ENCODE measurements around the gene ASPSCR1.

Gene ASPSCR1

DNA sequence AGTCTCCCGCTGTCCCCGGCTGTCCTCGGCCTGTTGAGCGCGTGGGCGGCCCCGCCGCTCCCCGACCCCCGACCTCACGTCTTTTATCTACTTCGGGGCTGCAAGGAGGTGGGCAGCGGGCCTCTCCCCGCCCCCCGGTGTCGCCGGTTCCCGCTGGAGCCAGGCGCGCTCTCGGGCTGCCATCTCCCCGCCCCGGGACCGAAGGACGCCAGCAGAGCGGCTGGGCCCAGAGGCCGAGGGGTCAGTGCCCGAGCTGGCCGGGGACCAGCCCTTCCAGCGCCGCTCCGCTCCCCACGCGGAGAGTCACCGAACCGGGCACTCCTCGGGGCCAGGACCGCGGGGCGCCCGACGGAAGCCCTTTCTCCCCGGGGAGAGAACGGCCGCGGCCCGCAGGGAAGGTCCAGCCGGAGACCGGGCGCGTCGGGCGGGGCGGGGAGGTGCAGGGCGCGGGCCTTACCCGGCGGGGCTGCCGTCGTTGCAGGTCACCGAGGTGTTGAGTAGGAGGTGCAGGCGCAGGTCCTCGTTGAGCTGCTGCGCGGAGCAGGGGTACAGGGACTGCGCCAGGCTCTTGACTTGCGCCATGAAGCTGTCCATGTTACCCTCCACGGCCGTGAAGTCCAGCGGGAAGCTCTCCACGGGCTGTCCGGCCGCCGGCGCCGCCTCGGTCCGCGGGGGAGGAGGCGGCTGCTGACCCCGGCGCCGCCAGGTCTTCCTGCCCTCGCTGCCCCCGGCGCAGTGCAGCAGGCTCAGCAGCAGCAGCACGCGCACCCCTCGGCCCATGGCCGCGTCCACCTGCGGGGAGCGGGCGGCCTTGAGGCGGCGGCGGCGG, 17.1 kb upstream of the ASPSCR1 start:
- in situ Hi-C loops (cut with MboI; ENCODE audit: low sequenced_read_pairs): no loop called here

DNA sequence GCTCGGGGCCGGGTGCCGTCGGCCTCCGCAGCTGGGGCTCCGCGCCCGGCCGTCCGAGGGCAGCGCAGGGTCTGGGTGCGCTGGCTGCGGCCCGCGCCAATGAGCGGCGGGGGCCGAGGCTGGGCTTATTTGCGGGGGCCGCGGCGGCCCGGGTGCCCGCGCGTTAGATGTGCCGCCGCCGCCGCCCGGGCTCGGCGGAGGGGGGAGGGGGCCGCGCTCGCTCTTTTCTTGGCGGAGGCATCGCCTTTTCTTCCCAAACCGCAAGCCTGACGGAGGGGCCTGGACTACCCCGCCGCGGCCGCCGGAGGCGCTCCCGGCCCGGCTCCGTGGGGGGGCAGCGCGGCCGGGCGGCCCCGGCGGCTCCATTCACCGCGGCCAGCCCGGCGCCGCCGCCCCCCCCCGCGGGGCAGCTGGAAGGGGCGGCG, 16.3 kb upstream of the ASPSCR1 start, which contains the start of gene NOTUM:
Gene NOTUM (minus strand): TSS at position 101 of the 425 bp plus-strand sequence. CDS start 278 bp downstream, outside the sequence.
- in situ Hi-C loops (cut with MboI; ENCODE audit: low sequenced_read_pairs): no loop called here

DNA sequence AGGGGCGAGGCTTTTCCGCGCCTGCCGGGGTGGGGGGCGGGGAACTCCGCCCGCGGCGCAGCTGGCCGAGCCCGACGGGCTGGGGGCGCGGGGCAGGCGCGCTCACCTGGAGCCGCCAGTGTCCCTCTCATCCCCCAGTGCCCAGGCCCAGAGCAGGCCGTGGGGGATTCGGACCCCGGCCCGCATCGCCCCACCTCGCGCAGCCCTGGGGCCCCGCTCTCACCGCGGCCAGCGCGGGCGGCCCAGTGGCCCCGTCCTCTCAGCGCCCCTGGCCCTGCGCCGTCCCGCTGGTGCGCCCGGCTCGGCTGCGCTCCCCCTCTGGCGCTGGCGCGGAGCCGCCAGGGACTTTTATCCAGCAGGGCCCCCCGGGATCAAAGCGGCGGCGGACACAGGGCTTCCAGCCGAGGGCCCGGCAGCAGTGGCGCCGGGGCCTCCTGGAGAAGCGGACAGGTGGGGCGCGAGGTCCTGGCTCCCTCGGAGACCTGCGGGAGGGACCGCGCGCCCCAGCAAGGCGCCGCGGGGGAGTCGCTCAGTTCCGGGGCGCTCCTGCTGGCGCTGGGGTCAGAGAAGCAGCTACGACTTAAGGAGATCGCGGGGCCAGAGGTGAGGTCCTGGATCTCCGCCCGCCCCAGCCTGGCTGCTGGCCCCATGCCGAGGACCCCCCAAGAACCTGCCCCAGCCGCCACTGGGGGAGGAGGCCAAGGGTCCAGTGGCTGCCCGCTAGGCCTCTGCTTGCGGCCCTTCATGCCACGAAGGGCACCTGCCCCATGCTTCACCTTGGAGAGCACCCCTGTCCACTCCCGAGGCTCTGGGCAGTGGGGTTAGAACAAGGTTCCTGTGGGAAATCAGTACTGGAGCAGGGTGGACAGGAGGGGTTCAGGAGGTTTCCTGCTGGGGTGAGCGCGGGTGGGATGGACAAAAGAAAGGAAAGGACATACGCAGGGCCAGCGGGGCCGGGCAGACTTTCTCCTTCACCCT, 15.6 kb upstream of the ASPSCR1 start:
- in situ Hi-C loops (cut with MboI; ENCODE audit: low sequenced_read_pairs): no loop called here

DNA sequence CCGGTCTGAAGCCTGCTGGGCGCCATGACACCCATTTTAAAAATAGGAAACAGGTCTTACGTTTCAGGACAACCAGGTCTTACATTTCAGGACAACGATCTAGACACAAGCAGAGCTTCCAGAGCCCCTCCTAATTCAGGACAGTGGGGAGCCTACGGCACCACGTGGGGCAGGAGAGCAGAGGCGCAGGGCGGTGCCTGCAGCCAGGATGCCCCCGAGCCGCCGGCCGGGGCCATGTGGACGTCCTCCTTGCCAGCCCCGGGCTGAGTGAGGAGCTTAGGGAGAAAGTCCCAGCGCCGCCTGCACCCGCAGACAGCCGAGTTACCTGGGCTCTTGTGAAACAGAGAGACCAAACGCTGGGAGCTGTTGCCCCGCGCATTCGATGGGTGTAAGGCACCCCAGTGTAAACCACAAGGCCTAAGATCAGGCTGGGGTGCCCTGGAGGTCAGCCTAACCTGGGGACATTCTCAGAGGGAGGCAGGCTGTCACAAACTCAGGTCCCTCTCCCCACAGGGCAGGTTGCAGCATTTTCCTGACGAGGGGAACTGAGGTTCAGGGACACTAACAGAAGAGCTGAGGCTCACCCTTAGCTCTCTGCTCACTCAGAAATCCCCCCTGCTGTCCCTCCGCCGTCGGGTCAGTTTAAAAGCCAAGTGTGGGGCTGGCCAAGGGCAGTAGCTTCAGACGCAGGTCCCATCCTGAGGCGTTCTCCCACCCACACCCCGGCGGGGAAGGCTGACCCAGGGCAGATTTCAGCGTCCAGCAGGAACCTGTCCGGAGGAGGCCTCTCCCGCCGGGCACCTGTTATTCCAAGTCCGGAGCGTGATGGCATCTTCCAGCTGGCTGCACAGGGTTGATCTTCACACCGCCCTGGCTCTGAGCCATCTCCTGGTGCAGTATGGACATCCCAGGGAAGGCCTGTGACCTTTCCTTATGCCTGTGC, 14.7 kb upstream of the ASPSCR1 start:
- in situ Hi-C loops (cut with MboI; ENCODE audit: low sequenced_read_pairs): no loop called here

DNA sequence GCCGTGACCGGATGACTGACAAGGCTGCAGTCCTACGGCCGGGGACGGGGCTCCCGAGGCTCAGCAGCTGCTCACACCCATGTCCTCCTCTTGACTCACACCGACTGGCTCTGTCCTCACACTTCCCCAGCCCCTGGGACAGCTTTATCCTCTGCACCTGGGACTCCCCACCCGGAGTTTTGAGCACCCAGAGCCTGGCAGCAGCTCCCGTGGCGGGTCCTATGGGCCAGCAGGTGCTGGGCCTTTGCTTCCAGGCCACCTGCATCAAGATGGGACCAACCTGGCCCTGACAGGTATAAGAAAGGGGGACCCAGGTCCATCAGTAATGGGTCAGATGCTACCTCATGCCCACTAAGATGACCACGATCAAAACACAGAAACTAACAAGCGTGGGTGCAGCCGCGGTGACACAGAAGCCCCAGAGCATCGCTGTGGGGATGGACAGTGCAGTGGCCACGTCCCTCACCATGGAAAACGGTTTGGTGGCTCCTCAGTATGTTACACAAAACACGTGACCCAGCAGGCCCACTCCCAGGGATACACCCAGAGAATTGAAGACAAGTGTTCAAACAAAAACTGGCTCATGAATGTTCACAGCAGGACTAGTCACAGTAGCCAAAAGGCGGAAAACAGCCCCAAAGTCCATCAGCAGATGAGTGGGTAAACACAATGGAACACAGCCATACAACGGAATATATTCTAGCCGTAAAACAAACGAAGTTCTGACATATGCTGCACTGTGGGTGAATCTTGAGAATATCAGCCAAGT, 13.2 kb upstream of the ASPSCR1 start:
- in situ Hi-C loops (cut with MboI; ENCODE audit: low sequenced_read_pairs): no loop called here

DNA sequence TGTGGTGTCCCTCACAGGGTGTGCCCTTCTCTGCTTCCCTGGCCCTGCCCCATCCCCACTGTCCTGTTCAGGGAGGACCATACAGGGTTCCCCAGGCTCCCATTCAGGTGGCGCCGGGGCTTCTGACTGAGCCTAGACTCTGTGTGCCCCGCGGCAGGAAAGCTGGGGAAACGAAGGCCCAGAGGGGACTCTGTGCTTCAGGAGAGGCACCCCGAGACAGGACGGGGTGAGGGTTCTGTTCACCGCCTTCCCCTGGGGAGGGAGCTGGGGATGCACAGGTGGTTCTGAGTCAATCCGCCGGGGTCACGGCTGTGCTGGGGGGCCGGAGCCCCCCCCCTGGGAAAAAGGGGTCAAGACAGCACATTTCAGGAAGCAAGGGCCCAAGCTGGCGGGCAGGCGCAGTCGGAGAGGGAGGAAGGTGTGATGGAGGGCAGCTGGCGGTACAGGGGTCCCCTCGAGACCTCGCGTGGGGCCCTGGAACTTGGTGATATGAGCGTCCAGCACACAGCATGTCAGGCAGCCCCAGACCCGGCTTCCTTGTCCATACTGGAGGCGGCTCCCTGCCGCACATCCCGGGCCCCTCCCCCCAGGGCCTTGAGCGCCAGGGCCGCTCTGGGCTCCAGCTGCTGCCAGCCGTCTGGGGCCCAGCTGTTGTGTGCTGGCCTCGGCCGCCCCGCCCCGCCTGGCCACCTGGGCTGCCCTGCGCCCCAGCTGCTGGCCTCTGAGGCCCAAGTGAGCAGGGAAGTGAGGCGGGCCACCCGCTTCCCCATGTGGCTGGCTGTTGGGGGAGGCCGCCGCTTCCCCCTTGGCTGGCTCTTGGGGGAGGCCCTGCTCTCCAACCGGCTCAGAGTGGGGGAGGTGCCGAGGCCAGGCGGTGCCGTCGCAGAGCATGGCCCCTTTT, 10.8 kb upstream of the ASPSCR1 start:
- in situ Hi-C loops (cut with MboI; ENCODE audit: low sequenced_read_pairs): no loop called here

DNA sequence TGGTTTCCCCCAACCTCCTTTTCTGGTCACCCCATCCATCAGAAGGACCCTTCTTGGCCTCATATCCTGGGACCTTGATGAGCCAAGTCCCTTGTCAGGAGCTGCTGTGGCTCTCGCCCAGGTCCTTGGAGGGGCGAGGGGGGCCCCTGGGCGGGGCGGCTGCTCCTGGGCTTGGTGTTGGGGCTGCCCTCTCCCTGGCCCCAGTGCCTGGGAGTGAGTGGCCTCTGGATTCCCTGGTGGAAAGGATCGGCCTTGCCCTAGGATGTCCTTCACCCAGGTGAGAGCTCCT, 10.2 kb upstream of the ASPSCR1 start:
- in situ Hi-C loops (cut with MboI; ENCODE audit: low sequenced_read_pairs): no loop called here

DNA sequence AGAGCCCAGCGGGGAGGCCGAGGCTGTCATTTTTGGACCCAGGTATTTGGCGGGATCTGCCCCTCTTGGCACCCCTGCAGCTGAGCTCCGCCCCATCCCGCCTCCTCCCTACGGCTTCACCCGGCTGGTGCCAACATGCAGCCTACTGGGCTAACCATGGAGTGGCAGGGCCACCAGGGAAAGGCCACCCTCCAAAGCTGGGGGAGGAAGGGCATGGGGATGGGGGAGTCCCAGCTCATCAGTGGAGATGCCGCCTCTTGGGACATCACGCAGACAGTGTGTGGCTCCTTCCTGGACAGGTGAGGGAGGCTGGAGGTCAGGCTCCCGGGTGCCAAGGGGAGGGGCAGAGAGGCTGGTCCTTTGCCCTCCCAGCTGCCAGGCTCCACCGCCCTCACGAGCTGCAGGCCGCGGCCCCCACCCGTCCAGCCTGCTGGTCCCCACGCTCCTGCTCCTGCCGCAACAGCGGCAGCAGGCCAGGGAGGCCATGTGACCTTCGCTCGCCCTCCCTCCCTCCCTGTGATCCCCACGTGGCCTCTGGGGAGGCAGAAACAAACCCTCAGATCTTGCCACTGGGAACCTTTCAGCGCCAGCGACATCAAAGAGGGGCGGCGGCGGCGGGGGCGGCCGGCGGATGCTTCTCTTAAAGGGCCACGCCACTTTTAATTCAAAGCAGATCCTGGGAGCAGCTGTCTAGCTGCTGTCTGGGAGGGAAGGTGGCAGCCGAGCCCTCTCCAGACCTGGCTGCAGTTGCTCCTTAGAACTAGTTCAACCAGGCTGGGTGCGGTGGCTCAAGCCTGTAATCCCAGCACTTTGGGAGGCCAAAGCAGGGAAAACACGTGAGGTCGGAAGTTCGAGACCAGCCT, 9.7 kb upstream of the ASPSCR1 start:
- in situ Hi-C loops (cut with MboI; ENCODE audit: low sequenced_read_pairs): no loop called here

DNA sequence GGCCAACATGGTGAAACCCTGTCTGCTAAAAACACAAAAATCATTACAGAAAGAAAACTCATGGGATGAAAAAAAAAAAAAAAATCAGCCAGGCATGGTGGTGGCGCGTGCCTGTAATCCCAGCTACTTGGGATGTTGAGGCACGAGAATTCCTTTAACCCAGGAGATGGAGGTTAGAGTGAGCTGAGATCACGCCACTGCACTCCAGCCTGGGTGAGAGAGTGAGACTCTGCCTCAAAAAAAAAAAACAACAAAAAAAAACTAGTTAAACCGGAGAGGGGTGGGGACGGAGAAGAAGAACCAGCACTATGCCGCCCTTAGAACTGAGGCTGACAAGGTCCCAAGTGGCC, 9.1 kb upstream of the ASPSCR1 start:
- in situ Hi-C loops (cut with MboI; ENCODE audit: low sequenced_read_pairs): no loop called here

DNA sequence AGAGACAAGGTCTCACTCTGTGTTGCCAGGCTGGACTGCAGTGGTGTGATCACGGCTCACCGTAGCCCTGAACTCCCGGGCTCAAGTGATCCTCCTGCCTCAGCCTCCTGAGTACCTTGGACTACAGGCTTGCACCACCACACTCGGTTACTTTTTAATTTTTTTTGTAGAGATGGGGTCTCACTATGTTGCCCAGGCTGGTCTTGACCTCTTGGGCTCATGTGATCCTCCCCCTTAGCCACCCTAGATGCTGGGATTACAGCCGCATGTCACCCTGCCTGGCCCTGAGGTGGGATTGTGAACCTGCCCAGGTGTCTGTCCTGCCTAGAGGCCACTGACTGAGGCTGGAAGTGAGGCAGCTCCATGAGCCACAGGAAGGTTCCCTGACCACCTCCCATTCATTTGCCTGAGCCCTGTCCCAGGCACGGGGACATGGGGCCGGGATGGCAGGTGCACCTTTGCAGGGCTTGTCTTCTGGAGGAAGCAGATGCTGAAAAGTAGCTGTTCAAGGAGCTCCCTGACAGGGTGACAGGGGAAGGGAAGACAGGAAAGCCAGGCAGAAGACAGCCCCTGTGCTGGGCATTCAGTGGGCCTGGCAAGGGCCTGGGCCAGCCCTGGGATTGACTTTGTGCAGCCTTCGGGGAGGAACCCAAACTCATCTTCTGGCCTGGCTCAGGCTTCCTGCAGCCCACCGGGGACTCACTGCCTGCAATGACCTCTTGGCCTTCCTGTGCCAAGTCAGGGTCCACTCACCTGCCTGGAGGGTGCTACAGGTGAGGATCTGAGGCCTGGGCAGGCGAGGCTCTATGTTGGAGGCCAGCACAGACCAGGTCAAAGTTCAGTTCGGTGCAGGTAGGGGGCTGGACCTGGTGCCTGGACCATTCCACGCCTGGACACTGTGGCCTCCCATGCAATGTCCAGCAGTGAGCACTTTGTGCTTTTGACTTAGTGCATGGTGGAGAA, 8.3 kb upstream of the ASPSCR1 start:
- in situ Hi-C loops (cut with MboI; ENCODE audit: low sequenced_read_pairs): no loop called here

DNA sequence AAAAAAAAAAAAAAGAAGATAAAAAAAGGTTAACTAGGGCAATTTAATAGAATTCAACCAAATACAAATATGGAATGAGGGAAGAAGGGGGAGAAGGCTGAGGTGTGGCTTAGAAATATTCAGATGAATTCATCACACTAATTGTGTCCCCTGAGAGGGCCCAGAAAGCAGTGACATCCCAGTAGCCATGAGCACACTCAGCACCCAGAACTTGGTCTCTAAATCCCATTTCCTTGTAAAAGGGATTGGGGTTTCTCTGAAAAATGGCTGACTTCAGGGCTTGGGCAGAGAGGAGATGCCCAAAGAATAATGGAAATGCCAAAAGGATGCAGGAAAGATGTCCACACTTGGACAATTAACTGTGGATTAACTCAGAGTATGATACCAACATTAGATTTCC, 4.0 kb upstream of the ASPSCR1 start:
- in situ Hi-C loops (cut with MboI; ENCODE audit: low sequenced_read_pairs): no loop called here

DNA sequence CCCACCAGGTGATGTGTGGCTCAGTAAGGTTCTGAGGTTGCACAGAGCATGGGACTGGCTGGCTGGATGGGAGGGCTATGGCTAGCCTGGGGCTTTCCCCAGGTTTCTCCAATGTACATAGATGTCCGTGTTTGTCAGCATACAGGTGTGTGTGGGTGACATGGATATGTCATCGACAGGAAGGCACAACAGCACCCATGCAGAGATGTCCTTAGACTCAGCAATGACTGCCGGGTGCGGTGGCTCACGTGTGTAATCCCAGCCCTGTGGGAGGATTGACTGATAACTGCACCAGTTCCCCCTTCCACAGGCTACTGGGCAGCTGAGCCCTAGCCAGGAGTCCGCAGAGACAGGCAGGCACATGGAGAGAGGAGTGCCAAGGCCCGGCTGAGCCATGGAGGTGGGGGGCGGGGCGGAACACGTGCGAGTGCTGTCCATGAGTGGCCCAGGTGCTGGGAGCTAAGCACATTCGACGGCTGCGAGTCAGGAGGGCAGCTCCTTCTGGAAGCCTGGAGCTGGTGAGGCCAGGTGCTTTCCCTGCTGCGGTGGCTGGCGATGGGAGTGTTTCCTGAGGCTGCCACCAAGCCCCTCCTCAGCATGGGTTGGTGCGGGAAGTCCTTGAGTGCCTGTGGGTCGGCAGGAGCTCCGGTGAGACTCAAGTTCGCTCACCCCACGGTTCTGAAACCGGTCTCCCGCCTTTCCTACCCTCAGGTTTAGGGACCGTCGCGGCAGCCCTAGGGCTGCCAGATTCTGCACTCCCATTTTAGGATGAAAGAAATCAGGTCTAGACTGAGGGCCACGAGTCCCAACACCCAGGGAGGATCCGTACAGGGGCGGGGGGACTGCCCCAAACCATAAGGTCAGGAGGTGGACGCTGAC, 858 bp upstream of the ASPSCR1 start:
- in situ Hi-C loops (cut with MboI; ENCODE audit: low sequenced_read_pairs): no loop called here

DNA sequence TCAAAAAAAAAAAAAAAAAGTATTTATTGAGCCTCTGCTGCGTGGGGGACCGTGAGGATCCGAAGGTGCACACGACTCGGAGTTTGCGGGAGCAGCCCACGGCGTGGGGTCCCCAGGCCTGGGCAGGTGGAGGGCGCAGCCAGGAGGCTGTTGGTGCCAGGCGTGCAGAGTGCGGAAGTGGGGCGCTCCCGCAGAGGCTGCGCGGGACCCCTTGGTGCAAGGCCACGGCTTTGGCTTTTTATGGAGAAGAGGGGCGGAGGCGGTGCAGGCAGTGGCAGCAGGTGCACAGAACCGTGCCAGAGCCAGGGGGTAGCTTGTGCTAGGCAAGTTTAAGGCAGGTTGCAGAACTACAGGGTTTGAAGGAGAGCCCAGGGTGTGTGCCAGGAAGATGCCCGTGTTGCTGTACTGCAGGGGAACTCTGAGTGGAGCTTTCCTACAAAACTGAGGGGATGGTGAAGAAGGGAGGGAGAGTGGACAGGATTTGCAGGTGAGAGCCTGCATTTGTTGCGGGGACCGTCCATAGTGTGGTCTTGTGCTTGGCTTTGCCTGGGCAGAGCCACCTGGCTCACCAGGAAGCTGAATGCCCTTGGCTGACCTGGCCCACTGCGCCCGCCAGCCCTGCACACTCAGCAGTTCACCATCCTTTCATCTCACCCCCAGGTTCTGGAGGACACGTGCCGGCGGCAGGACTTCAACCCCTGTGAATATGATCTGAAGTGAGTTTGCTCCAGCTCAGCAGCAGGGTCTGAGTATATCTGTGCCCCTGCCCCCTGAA, 1.3 kb downstream of the ASPSCR1 start:
- in situ Hi-C loops (cut with MboI; ENCODE audit: low sequenced_read_pairs): no loop called here

DNA sequence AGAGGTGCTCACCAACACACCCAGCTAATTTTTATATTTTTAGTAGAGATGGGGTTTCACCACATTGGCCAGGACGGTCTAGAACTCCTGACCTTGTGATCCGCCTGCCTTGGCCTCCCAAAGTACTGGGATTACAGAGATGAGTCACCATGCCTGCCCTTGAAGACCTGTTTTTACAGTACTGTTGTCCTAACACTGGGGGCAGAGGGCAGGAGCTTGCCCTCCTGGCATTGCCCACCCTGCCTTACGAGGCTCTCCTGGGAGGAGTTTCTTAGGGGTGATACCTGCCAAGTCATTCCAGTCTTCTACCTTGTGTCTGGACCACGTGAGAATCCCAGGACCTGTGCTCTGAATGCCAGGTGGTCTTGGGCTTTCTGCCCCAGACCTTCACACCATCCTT, 2.7 kb downstream of the ASPSCR1 start:
- in situ Hi-C loops (cut with MboI; ENCODE audit: low sequenced_read_pairs): no loop called here

DNA sequence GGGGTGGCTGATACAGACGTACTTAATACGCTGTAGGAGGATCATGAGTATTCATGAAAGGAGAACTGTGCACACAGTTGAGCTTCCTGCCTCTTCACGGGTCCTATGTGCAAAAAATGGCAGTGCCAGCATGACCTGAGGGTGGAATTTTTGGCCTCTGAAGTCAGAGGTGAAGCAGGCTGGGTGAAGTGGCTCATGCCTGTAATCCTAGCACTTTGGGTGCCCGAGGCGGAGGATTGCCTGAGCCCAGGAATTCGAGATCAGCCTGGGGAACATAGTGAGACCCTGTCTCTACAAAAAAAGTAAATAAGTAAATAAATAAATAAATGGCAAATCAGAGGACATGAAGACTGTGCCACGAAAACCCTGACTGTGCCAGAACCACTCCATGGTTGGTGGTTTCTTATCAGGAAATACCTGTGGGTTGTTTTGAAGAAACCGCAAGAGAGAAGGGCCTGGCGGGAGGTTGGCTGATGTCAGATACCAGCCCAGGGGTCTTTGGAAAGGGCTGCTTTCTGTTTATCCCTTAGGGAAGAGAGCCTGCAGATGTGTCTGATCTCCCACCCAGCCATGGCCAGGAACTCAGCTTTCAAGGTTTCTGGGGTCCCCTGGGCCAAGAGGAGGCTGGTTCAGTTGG, 3.4 kb downstream of the ASPSCR1 start:
- in situ Hi-C loops (cut with MboI; ENCODE audit: low sequenced_read_pairs): no loop called here

All from HL-60/S4 treated with phorbol 12-myristate 13-acetate at 8.2 ng/mL for 4 days and 3 days (cell line).